H9 (cell line): ENCODE results near the gene PRRT1B. TPM values are rescaled to one million over a fixed set of nuclear protein-coding genes. Genes with fewer than 3 reads are reported as not detected.

Experiments
- DNase-seq: peaks from one replicate; pipeline ENCODE4 v3.0.0-alpha.2; 2017
- H2AFZ ChIP-seq: one replicate; pipeline ENCODE4 v1.6.1; 2013; ENCODE audit warnings: mild to moderate bottlenecking, low read length, control low read depth, moderate library complexity
- H2AK5ac ChIP-seq: 2 replicates; pipeline ENCODE4 v1.6.1; 2013; ENCODE audit warnings: low read length, control low read depth, mixed read lengths; ENCODE audit not compliant: insufficient read length
- H2BK120ac ChIP-seq: one replicate; pipeline ENCODE4 v1.6.1; 2013; ENCODE audit warnings: low read depth, mild to moderate bottlenecking, low read length, control low read depth, inconsistent platforms; ENCODE audit not compliant: poor library complexity, severe bottlenecking
- H2BK12ac ChIP-seq: 2 replicates; pipeline ENCODE4 v1.6.1; 2013; ENCODE audit warnings: low read length, control low read depth, mixed read lengths, low read depth; ENCODE audit not compliant: insufficient read length
- H2BK15ac ChIP-seq: 2 replicates; pipeline ENCODE4 v1.6.1; 2013; ENCODE audit warnings: low read depth, low read length, control low read depth
- H2BK20ac ChIP-seq: one replicate; pipeline ENCODE4 v1.6.1; 2013; ENCODE audit warnings: low read depth, mild to moderate bottlenecking, low read length, control low read depth, inconsistent platforms; ENCODE audit not compliant: poor library complexity, severe bottlenecking
- H2BK5ac ChIP-seq: 2 replicates; pipeline ENCODE4 v1.6.1; 2013; ENCODE audit warnings: low read length, control low read depth, mixed read lengths; ENCODE audit not compliant: insufficient read length
- H3K14ac ChIP-seq: 2 replicates; pipeline ENCODE4 v1.6.1; 2013; ENCODE audit warnings: low read length, control low read depth; ENCODE audit not compliant: insufficient read depth
- H3K18ac ChIP-seq: 2 replicates; pipeline ENCODE4 v1.6.1; 2013; ENCODE audit warnings: low read depth, mild to moderate bottlenecking, mixed read lengths, low read length, control low read depth; ENCODE audit not compliant: insufficient read length
- H3K23ac ChIP-seq: 2 replicates; pipeline ENCODE4 v1.6.1; 2013; ENCODE audit warnings: low read length, control low read depth, mixed read lengths, low read depth; ENCODE audit not compliant: insufficient read length
- H3K23me2 ChIP-seq: 2 replicates; pipeline ENCODE4 v1.6.1; 2013; ENCODE audit warnings: low read depth, mild to moderate bottlenecking, mixed read lengths, low read length, control low read depth; ENCODE audit not compliant: insufficient read length, poor library complexity, severe bottlenecking
- H3K27ac ChIP-seq: 2 replicates; pipeline ENCODE4 v1.5.1; 2013; ENCODE audit warnings: low read length, control low read depth, mixed read lengths, low read depth; ENCODE audit not compliant: insufficient read length
- H3K27me3 ChIP-seq: 2 replicates; pipeline ENCODE4 v1.6.1; 2013; ENCODE audit warnings: low read length, control low read depth, inconsistent platforms; ENCODE audit not compliant: insufficient read depth
- H3K4ac ChIP-seq: 2 replicates; pipeline ENCODE4 v1.6.1; 2013; ENCODE audit warnings: low read depth, mild to moderate bottlenecking, control low read depth, inconsistent platforms, low read length, moderate library complexity
- H3K4me1 ChIP-seq: 2 replicates; pipeline ENCODE4 v1.6.1; 2013; ENCODE audit warnings: low read length, control low read depth, inconsistent platforms; ENCODE audit not compliant: insufficient read depth
- H3K4me2 ChIP-seq: 2 replicates; pipeline ENCODE4 v1.6.1; 2013; ENCODE audit warnings: low read length, control low read depth, mixed read lengths; ENCODE audit not compliant: insufficient read length, insufficient read depth
- H3K56ac ChIP-seq: 2 replicates; pipeline ENCODE4 v1.6.1; 2013; ENCODE audit warnings: low read depth, mild to moderate bottlenecking, mixed read lengths, low read length, control low read depth; ENCODE audit not compliant: insufficient read length
- H3K79me1 ChIP-seq: 2 replicates; pipeline ENCODE4 v1.6.1; 2013; ENCODE audit warnings: low read depth, mild to moderate bottlenecking, moderate library complexity, low read length, control low read depth, inconsistent platforms; ENCODE audit not compliant: insufficient read depth, poor library complexity, severe bottlenecking
- H3K79me2 ChIP-seq: 2 replicates; pipeline ENCODE4 v1.6.1; 2013; ENCODE audit warnings: low read length, control low read depth, inconsistent platforms; ENCODE audit not compliant: insufficient read depth
- H3K9ac ChIP-seq: 2 replicates; pipeline ENCODE4 v1.6.1; 2013; ENCODE audit warnings: low read length, control low read depth, mixed read lengths; ENCODE audit not compliant: insufficient read length; ENCODE audit errors: extremely low read depth
- H3K9me3 ChIP-seq: one replicate; pipeline ENCODE4 v1.6.1; 2013; ENCODE audit warnings: low read depth, low read length, inconsistent platforms; ENCODE audit not compliant: control insufficient read depth
- H3T11ph ChIP-seq: one replicate; pipeline ENCODE4 v1.6.1; 2013; ENCODE audit warnings: mild to moderate bottlenecking, low read length, control low read depth, inconsistent platforms
- H4K20me1 ChIP-seq: one replicate; pipeline ENCODE4 v1.6.1; 2013; ENCODE audit not compliant: control insufficient read depth, insufficient read length, insufficient read depth
- H4K5ac ChIP-seq: 2 replicates; pipeline ENCODE4 v1.6.1; 2013; ENCODE audit warnings: low read depth, mild to moderate bottlenecking, mixed read lengths, low read length, control low read depth; ENCODE audit not compliant: insufficient read length
- H4K8ac ChIP-seq: replicated peaks from 2 replicates; pipeline ENCODE4 v1.6.1; 2013; ENCODE audit warnings: low read length, control low read depth, mixed read lengths, low read depth; ENCODE audit not compliant: insufficient read length
- H4K91ac ChIP-seq: 2 replicates; pipeline ENCODE4 v1.6.1; 2013; ENCODE audit warnings: low read depth, mild to moderate bottlenecking, moderate library complexity, mixed read lengths, low read length, control low read depth; ENCODE audit not compliant: insufficient read length
- H3K27ac Mint-ChIP-seq, 3 experiments: 2 replicates in 2 of 3; 3 replicates in 1 of 3; pipeline ENCODE4 v1.8.0; 2020 to 2021; ENCODE audit warnings: mixed read lengths in 3 of 3, mild to moderate bottlenecking in 1 of 3, moderate library complexity in 1 of 3
- H3K27me3 Mint-ChIP-seq: 2 replicates; pipeline ENCODE4 v1.8.0; 2021; ENCODE audit warnings: low read depth, mild to moderate bottlenecking, moderate library complexity, mixed read lengths
- H3K36me3 Mint-ChIP-seq, 3 experiments: 2 replicates in 2 of 3; 3 replicates in 1 of 3; pipeline ENCODE4 v1.8.0; 2020 to 2021; ENCODE audit warnings: low read depth in 3 of 3, mixed read lengths in 3 of 3; ENCODE audit not compliant: insufficient read depth in 1 of 3
- H3K4me1 Mint-ChIP-seq, 2 experiments: 2 replicates each; pipeline ENCODE4 v1.8.0; 2020; ENCODE audit warnings: mixed read lengths in 2 of 2
- H3K4me3 Mint-ChIP-seq, 2 experiments: 2 replicates in 1 of 2; 3 replicates in 1 of 2; pipeline ENCODE4 v1.8.0; 2020 to 2021; ENCODE audit warnings: mild to moderate bottlenecking in 2 of 2, mixed read lengths in 2 of 2, moderate library complexity in 1 of 2
- H3K9me3 Mint-ChIP-seq, 2 experiments: 2 replicates in 1 of 2; 3 replicates in 1 of 2; pipeline ENCODE4 v1.8.0; 2020; ENCODE audit warnings: mild to moderate bottlenecking in 2 of 2, mixed read lengths in 2 of 2, moderate library complexity in 1 of 2
- WGBS: extraction: QIAGEN DNeasy Blood & Tissue Kit; methylation state at CpG from one replicate; pipeline ENCODE4 v1.1.7; 2013; ENCODE audit warnings: missing lambda C conversion rate, low lambda C conversion rate, mixed read lengths; ENCODE audit not compliant: insufficient read length; ENCODE audit errors: extremely low coverage; 5-methylcytosine and 5-hydroxymethylcytosine counted together
- total RNA-seq: library from RNA; stranded (reverse); gene quantifications from 2 replicates; pipeline ENCODE4 v1.2.1, GENCODE V29; 2021
- TF ChIP-seq, protein P1 (sequence below): fragments of 200-600 bp; sonication (generic); conservative IDR thresholded peaks from 3 replicates; pipeline ENCODE4 v1.8.0; 2021; ENCODE audit warnings: antibody characterized with exemption, mild to moderate bottlenecking

The PRRT1B gene
- total RNA-seq, 1 experiment from 2014 or later, result 1.0 TPM

DNA sequence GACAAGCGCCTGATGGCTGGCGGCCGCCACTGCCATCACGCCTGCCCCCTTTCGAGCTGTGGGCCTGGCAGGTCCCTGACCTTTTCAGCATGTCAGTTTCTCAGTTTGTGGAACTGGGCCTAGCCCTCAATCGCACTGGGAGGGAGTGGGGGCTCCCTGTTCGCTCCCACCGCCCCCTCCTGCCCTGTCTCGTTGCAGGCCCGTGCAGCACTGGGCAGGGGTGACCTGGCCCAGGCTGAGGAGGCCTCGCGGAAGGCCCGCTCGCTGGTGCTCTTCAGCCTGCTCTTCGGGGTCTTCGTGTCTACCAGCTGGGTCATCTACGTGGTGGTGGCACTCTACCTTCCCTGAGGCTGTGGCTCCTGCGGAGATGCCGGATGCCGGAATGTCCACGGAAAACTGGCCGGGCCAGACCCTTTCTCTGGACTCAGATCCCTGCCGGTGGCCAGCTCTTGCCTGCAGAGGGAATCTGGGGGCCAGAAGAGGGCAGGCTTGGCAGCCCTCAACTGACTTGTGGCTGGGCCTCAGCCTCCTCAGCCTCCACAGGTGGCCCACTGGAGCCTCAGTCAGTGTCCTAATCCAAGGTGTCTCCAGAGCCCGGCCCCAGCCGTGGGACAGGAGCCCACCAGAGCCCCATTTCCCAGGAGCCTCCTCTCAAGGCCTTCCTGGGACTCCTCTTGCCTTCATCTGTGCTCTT is 12.7 kb downstream of the PRRT1B start:
- Histone ChIP-seq H3K4me2 (no peak overlapping the region), H3K9ac (no peak overlapping the region), H4K5ac (no peak overlapping the region), H4K20me1 (no peaks in the 10 kb centered on the region), H3K27me3 (peaks cover 5% of the 10 kb centered on the region; the same call in 1 of the 2 replicates), H3K9me3 (peaks cover 6% of the 10 kb centered on the region), H4K8ac (no peak overlapping the region), H3K23me2 (no peaks in the 10 kb centered on the region), H2BK5ac (no peak overlapping the region), H3K79me2 (no peaks in the 10 kb centered on the region), H4K91ac (no peak overlapping the region), H2BK12ac (no peak overlapping the region), H3K4me1 (no peaks in the 10 kb centered on the region), H2BK120ac (no peak overlapping the region), H2BK20ac (no peak overlapping the region), H3K14ac (no peak overlapping the region), H2BK15ac (no peak overlapping the region), H3K56ac (no peak overlapping the region), H3K18ac (no peak overlapping the region), H3K27ac (no peak overlapping the region), H3T11ph (no peak overlapping the region), H2AK5ac (no peak overlapping the region), H3K23ac (no peak overlapping the region), H3K79me1 (no peaks in the 10 kb centered on the region), H3K4ac (no peak overlapping the region), H2AFZ (no peak overlapping the region)
- Mint-ChIP-seq H3K36me3 (peaks cover 5 to 14% (median 6%) of the 10 kb centered on the region in 3 experiments; a peak in 5 of 7 replicates), H3K27ac (no peak overlapping the region), H3K27me3 (peaks cover 39% of the 10 kb centered on the region), H3K9me3 (peaks cover 27 to 33% of the 10 kb centered on the region in 2 experiments), H3K4me1 (peaks cover 9 to 10% of the 10 kb centered on the region in 2 experiments), H3K4me3 (no peak overlapping the region)
- TF ChIP-seq, protein P1, sequence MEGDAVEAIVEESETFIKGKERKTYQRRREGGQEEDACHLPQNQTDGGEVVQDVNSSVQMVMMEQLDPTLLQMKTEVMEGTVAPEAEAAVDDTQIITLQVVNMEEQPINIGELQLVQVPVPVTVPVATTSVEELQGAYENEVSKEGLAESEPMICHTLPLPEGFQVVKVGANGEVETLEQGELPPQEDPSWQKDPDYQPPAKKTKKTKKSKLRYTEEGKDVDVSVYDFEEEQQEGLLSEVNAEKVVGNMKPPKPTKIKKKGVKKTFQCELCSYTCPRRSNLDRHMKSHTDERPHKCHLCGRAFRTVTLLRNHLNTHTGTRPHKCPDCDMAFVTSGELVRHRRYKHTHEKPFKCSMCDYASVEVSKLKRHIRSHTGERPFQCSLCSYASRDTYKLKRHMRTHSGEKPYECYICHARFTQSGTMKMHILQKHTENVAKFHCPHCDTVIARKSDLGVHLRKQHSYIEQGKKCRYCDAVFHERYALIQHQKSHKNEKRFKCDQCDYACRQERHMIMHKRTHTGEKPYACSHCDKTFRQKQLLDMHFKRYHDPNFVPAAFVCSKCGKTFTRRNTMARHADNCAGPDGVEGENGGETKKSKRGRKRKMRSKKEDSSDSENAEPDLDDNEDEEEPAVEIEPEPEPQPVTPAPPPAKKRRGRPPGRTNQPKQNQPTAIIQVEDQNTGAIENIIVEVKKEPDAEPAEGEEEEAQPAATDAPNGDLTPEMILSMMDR, result no peak
- no CpG with 5 or more reads among the region's 25 CpGs for WGBS
- DNase-seq, result no peak
